HL-60 (cell line): ENCODE data around the gene CBX5.

Experiments
- CTCF ChIP-seq: IDR thresholded peaks from one replicate; pipeline ENCODE4 v1.5.1; 2011; ENCODE audit warnings: low read length, control low read depth, inconsistent platforms; ENCODE audit not compliant: insufficient read depth
- GABPA ChIP-seq: IDR thresholded peaks from 2 replicates; pipeline ENCODE4 v1.6.1; 2012; ENCODE audit warnings: low read depth
- POLR2AphosphoS5 ChIP-seq: IDR thresholded peaks from 2 replicates; pipeline ENCODE4 v1.6.1; 2012; ENCODE audit warnings: low read depth
- SPI1 ChIP-seq: IDR thresholded peaks from 2 replicates; pipeline ENCODE4 v1.6.1; 2012; ENCODE audit warnings: low read depth, mild to moderate bottlenecking, borderline replicate concordance
- TF ChIP-seq, protein P1 (sequence below): IDR thresholded peaks from 2 replicates; pipeline ENCODE4 v1.6.1; 2012; ENCODE audit warnings: low read depth; ENCODE audit not compliant: insufficient replicate concordance

GRCh38 chr12:54225666-54226065, 54.3 kb downstream of the CBX5 start:
- no peak for TF ChIP-seq CTCF
- TF ChIP-seq SPI1, result no peak
- no peak for TF ChIP-seq GABPA
- TF ChIP-seq, protein P1, sequence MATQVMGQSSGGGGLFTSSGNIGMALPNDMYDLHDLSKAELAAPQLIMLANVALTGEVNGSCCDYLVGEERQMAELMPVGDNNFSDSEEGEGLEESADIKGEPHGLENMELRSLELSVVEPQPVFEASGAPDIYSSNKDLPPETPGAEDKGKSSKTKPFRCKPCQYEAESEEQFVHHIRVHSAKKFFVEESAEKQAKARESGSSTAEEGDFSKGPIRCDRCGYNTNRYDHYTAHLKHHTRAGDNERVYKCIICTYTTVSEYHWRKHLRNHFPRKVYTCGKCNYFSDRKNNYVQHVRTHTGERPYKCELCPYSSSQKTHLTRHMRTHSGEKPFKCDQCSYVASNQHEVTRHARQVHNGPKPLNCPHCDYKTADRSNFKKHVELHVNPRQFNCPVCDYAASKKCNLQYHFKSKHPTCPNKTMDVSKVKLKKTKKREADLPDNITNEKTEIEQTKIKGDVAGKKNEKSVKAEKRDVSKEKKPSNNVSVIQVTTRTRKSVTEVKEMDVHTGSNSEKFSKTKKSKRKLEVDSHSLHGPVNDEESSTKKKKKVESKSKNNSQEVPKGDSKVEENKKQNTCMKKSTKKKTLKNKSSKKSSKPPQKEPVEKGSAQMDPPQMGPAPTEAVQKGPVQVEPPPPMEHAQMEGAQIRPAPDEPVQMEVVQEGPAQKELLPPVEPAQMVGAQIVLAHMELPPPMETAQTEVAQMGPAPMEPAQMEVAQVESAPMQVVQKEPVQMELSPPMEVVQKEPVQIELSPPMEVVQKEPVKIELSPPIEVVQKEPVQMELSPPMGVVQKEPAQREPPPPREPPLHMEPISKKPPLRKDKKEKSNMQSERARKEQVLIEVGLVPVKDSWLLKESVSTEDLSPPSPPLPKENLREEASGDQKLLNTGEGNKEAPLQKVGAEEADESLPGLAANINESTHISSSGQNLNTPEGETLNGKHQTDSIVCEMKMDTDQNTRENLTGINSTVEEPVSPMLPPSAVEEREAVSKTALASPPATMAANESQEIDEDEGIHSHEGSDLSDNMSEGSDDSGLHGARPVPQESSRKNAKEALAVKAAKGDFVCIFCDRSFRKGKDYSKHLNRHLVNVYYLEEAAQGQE, result no peak
- no peak for TF ChIP-seq POLR2AphosphoS5
